WERI-Rb-1 (cell line): ENCODE results near the gene C21orf58.

Experiments used
- DNase-seq: peaks from one replicate; pipeline ENCODE4 v3.0.0-alpha.2; 2020
- H3K27ac ChIP-seq: fragments of 250-450 bp; sonication (Bioruptor Pico); 2 replicates; pipeline ENCODE4 v1.5.1; 2020; ENCODE audit warnings: mild to moderate bottlenecking, moderate library complexity
- H3K27me3 ChIP-seq: fragments of 250-450 bp; sonication (Bioruptor Pico); 2 replicates; pipeline ENCODE4 v1.5.1; 2021; ENCODE audit warnings: mild to moderate bottlenecking, low read depth, moderate library complexity; ENCODE audit not compliant: insufficient read depth, severe bottlenecking
- H3K36me3 ChIP-seq: fragments of 250-450 bp; sonication (Bioruptor Pico); 2 replicates; pipeline ENCODE4 v1.5.1; 2020; ENCODE audit warnings: mild to moderate bottlenecking, moderate library complexity
- H3K4me3 ChIP-seq: 2 replicates; pipeline ENCODE4 v1.5.1; 2011; ENCODE audit warnings: low read depth, mild to moderate bottlenecking, control low read depth, low read length
- H3K9me3 ChIP-seq: fragments of 250-450 bp; sonication (Bioruptor Pico); 2 replicates; pipeline ENCODE4 v1.5.1; 2021; ENCODE audit warnings: mild to moderate bottlenecking, moderate library complexity; ENCODE audit not compliant: severe bottlenecking
- TF ChIP-seq, protein P1 (sequence below): IDR thresholded peaks from 2 replicates; pipeline ENCODE4 v1.5.1; 2011; ENCODE audit warnings: low read depth, mild to moderate bottlenecking, control low read depth, inconsistent platforms, low read length

Gene C21orf58

DNA sequence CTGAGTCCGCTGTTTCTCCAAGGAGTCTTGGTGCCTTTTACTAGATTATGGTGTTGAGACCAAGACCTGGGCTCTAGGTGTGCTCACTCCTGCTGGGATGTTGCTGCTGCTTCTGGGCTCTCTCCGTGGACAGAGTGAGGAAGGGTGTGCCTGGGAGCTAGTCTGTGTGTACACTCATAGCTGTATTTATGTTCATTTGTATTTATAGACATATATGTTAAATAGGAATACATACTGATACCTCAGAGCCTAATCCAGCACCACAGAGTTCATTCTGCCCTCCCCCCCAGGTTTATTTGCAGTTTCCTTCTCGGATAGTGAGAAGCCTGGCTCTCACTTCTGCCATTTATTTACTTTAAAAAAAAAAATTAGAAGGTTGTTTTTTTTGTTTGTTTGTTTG, 12.9 kb upstream of the C21orf58 start:
- Histone ChIP-seq H3K9me3 (no peaks in the 10 kb centered on the region), H3K4me3 (no peak overlapping the region), H3K36me3 (peaks cover 94% of the 10 kb centered on the region), H3K27me3 (no peaks in the 10 kb centered on the region), H3K27ac (no peak overlapping the region)
- no peak for DNase-seq
- TF ChIP-seq, protein P1, sequence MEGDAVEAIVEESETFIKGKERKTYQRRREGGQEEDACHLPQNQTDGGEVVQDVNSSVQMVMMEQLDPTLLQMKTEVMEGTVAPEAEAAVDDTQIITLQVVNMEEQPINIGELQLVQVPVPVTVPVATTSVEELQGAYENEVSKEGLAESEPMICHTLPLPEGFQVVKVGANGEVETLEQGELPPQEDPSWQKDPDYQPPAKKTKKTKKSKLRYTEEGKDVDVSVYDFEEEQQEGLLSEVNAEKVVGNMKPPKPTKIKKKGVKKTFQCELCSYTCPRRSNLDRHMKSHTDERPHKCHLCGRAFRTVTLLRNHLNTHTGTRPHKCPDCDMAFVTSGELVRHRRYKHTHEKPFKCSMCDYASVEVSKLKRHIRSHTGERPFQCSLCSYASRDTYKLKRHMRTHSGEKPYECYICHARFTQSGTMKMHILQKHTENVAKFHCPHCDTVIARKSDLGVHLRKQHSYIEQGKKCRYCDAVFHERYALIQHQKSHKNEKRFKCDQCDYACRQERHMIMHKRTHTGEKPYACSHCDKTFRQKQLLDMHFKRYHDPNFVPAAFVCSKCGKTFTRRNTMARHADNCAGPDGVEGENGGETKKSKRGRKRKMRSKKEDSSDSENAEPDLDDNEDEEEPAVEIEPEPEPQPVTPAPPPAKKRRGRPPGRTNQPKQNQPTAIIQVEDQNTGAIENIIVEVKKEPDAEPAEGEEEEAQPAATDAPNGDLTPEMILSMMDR, result no peak

DNA sequence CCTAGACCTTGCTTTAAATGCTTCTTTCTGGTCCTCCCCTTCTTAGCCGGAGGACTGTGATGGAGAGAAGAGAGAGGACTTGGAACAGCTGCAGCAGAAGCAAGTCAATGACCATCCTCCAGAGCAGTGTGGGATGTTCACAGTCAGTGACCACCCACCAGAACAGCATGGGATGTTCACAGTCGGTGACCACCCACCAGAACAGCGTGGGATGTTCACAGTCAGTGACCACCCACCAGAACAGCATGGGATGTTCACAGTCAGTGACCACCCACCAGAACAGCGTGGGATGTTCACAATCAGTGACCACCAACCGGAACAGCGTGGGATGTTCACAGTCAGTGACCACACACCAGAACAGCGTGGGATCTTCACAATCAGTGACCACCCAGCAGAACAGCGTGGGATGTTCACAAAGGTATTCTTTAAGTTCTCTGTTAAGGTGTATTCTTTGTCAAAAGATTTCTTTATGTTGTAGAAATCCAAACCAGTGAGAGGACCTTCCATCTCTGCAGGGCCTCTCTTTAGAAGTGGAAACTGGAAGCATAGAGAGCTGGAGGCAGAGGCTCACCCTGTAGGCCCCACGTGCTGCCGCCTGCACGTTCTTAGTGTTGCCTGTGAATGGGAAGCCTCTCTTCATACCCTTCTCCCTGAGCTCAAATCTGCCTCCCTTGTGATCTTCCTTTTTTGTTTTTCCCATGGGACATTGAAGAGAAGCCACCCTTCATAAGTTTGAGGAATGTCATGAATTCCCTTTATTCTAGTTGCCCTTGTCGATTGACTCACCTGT, 10.9 kb upstream of the C21orf58 start:
- no peaks in the 10 kb centered on the region for H3K27me3 ChIP-seq

GRCh38 chr21:46329796-46330195, 6.1 kb upstream of the C21orf58 start:
- DNase-seq, result no peak
- Histone ChIP-seq H3K27ac (no peak overlapping the region), H3K9me3 (no peaks in the 10 kb centered on the region), H3K36me3 (peaks cover 80% of the 10 kb centered on the region), H3K27me3 (no peaks in the 10 kb centered on the region), H3K4me3 (no peak overlapping the region)
- TF ChIP-seq, protein P1, result no peak

More for the DNA sequence above, 10.9 kb upstream of the C21orf58 start:
- H3K9me3 ChIP-seq, result no peaks in the 10 kb centered on the region
- H3K36me3 ChIP-seq, result peaks cover 93% of the 10 kb centered on the region
- H3K4me3 ChIP-seq, result no peak overlapping the region
- no peak overlapping the region for H3K27ac ChIP-seq
- TF ChIP-seq, protein P1, result no peak
- DNase-seq, result no peak

DNA sequence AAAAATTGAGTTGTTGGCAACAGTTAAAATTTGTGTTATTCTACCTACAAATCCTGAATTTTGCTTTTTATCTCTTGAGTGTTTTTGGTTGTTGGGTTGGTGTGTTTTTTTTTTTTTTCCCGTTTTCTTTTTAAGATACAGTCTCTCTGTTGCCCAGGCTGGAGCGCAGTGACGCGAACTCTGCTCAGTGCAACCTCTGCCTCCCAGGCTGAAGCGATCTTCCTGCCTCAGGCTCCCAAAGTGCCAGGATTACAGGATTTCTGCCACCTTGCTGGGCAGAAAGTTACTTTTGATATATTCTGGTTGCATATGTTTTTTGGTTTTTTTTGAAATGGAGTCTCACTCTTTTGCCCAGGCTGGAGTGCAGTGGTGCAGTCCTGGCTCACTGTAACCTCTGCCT, 4.5 kb upstream of the C21orf58 start:
- H3K36me3 ChIP-seq, result peaks cover 77% of the 10 kb centered on the region
- no peaks in the 10 kb centered on the region for H3K27me3 ChIP-seq
- TF ChIP-seq, protein P1, result no peak

DNA sequence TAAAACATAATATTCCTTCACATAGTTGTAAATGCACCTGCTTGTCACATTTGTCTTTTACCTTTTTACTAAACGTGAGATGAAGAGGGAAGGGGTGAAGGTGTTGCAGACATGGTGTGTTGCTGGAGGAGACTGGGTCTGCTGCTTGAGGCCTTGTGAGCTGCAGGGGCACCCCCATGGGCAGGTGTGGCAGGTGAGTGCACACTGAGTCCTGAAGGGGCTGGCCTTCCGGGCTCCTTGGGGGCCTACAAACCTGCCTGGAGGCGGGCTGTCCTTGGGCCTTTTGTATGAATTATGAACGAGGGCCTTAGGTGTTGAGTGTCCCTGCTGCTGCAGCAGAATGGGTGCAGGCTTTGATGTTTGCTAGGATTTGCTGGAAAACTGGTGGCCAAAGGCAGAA, 4.0 kb upstream of the C21orf58 start:
- no peak for DNase-seq
- Histone ChIP-seq H3K4me3 (no peak overlapping the region), H3K27ac (no peak overlapping the region), H3K36me3 (peaks cover 77% of the 10 kb centered on the region), H3K27me3 (no peaks in the 10 kb centered on the region), H3K9me3 (peaks cover 7% of the 10 kb centered on the region)
- TF ChIP-seq, protein P1, result no peak

More for the DNA sequence above, 4.5 kb upstream of the C21orf58 start:
- peaks cover 3% of the 10 kb centered on the region for H3K9me3 ChIP-seq
- no peak overlapping the region for H3K4me3 ChIP-seq
- no peak for DNase-seq
- no peak overlapping the region for H3K27ac ChIP-seq
